Measurements from ENCODE around the gene MYH4. TPM values are rescaled to one million over a fixed set of nuclear protein-coding genes. Genes with fewer than 3 reads are reported as not detected.

Gene MYH4
- total and polyA plus RNA-seq, 2 of the 13 experiments (the other 11 are each of a cell fraction or from before 2014, with no cell fraction given), result 0.01 to 0.02 TPM

DNA sequence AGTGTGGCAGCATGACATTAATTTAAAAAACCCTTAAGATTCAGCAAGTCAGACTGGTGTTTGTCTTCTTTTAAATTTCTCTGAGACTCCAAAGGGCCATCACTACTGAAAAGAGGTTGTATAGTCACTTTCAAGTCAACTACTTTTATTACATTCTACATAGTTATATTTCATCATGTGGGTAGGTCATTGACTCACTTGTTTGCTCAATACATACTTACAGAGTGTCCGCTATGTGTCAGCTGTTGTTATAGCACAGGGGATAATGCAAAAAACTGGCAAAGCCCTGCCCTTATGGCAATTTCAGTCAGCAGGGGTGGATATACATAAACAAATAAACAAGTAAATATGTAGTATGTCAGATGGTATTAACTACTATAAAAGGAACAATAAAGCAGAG lies 2.5 kb upstream of the MYH4 start:
- POLR2A ChIA-PET, result no interaction called here

DNA sequence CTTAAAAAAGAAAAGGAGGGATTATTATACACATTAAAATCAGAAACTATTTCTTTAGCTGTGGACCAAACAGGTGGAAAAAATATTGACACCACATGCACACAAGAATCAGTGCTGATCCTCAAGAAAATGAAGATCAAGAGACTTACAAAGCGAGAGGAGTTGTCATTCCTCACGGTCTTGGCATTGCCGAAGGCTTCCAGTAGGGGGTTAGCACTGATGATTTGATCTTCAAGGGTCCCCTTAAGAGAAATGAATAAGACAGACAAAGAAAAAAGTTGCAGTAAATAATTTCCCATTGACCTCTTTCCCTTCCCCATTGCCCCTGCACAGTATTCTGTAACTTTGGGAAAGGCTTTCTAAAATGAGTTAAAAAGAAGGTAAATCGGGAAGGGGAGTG lies 6.0 kb downstream of the MYH4 start:
- Histone ChIP-seq H4K20me1 (ENCODE audit: insufficient read depth, low read length) (no peaks in the 10 kb centered on the region), H3K4me2 (ENCODE audit: low read depth, low read length) (no peak overlapping the region), H2AFZ (ENCODE audit: low read length) (no peak overlapping the region), H3K36me3 (replicated peaks in 1 of 2; ENCODE audit: control insufficient read depth in 1 of 2, insufficient read depth in 2 of 2, low read length in 2 of 2) (no peaks in the 10 kb centered on the region), H3K9ac (ENCODE audit: insufficient read depth, low read depth, low read length) (no peak overlapping the region), H3K79me2 (ENCODE audit: insufficient read depth, low read length) (no peaks in the 10 kb centered on the region), H3K4me3 (replicated peaks in 1 of 3; ENCODE audit: insufficient read depth in 1 of 3, low read depth in 2 of 3, low read length in 3 of 3) (no peak overlapping the region), H3K27me3 (ENCODE audit: control insufficient read depth in 1 of 2, insufficient read depth in 2 of 2, low read length in 2 of 2) (peaks cover 0 to 12% of the 10 kb centered on the region in 2 experiments; a peak in 1 of 5 replicates), H3K4me1 (ENCODE audit: insufficient read depth, low read length) (peaks cover 17% of the 10 kb centered on the region), H3K27ac (ENCODE audit: extremely low read length, insufficient read depth, low read length) (no peak overlapping the region), H3K9me3 (ENCODE audit: low read length) (no peaks in the 10 kb centered on the region)
- FAIRE-seq (no peak), ATAC-seq (no peak), DNase-seq (ENCODE audit: low spot score) (no peak)
- POLR2A ChIA-PET, result no interaction called here
- in situ Hi-C loops (cut with HindIII; ENCODE audit: extremely low pct_ligation_motif_present, low pct_unique_long_range_greater_than_20kb) (no loop called here), intact Hi-C loops (cut with micrococcal nuclease; ENCODE audit: unreplicated experiment) (no loop called here)
- no TSS peak for BruUV-seq (replicated peaks)
- CTCF ChIA-PET (ENCODE audit: low intra/inter-chr PET ratio, low total read pairs), result no interaction called here
- 24% methylated on average over 4 of the region's 4 CpGs for WGBS (ENCODE audit: low lambda C conversion rate)
- TF ChIP-seq ETV6 (CRISPR knock-in tag; conservative IDR thresholded peaks at IDR 0.05) (no peak), NKX3-1 (CRISPR knock-in tag; IDR thresholded peaks at IDR 0.05) (no peak), ZMAT3 (CRISPR knock-in tag; conservative IDR thresholded peaks at IDR 0.05) (no peak), DMAP1 (CRISPR knock-in tag; IDR thresholded peaks at IDR 0.05) (no peak), FOXJ3 (CRISPR knock-in tag; IDR thresholded peaks at IDR 0.05; ENCODE audit: borderline replicate concordance) (no peak), STAT6 (CRISPR knock-in tag; IDR thresholded peaks at IDR 0.05; ENCODE audit: borderline replicate concordance) (no peak), ZNF205 (CRISPR knock-in tag; IDR thresholded peaks at IDR 0.05) (no peak), GATAD1 (CRISPR knock-in tag; IDR thresholded peaks at IDR 0.05) (no peak), ATF1 (CRISPR knock-in tag; IDR thresholded peaks at IDR 0.05) (no peak), NFATC3 (CRISPR knock-in tag; IDR thresholded peaks at IDR 0.05) (no peak), TBP (CRISPR knock-in tag; IDR thresholded peaks at IDR 0.05) (no peak)
- TF ChIP-seq, protein P1, sequence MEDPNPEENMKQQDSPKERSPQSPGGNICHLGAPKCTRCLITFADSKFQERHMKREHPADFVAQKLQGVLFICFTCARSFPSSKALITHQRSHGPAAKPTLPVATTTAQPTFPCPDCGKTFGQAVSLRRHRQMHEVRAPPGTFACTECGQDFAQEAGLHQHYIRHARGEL (CRISPR knock-in tag; IDR thresholded peaks at IDR 0.05), result no peak

More for the DNA sequence above, 2.5 kb upstream of the MYH4 start:
- DNase-seq (ENCODE audit: low spot score) (no peak), ATAC-seq (no peak), FAIRE-seq (no peak)
- peak; percentile 44; the same call in 1 of the 2 replicates for TF ChIP-seq FOSL2 (CRISPR knock-in tag; IDR thresholded peaks at IDR 0.05)
- TF ChIP-seq ZNF3 (CRISPR knock-in tag; IDR thresholded peaks at IDR 0.05), result peak; percentile 80
- peak; percentile 68 for TF ChIP-seq CEBPB (IDR thresholded peaks at IDR 0.05; ENCODE audit: borderline replicate concordance, low read depth, low read length)
- TF ChIP-seq RFX5 (IDR thresholded peaks at IDR 0.05; ENCODE audit: low read depth, low read length), result peak; percentile 88
- TF ChIP-seq, protein P2, sequence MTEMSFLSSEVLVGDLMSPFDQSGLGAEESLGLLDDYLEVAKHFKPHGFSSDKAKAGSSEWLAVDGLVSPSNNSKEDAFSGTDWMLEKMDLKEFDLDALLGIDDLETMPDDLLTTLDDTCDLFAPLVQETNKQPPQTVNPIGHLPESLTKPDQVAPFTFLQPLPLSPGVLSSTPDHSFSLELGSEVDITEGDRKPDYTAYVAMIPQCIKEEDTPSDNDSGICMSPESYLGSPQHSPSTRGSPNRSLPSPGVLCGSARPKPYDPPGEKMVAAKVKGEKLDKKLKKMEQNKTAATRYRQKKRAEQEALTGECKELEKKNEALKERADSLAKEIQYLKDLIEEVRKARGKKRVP (CRISPR knock-in tag; IDR thresholded peaks at IDR 0.05), result peak in 1 of 2 experiments; percentile 86; a peak in 2 of 4 replicates
- no peak for TF ChIP-seq ZNF138 (CRISPR knock-in tag; IDR thresholded peaks at IDR 0.05; ENCODE audit: low read depth)
- TF ChIP-seq ZNF552 (CRISPR knock-in tag; IDR thresholded peaks at IDR 0.05; ENCODE audit: borderline replicate concordance), result no peak
- no peak for TF ChIP-seq RBM39 (IDR thresholded peaks at IDR 0.05; ENCODE audit: low read depth, low read length, poor library complexity, severe bottlenecking)
- no peak for TF ChIP-seq ZNF44 (CRISPR knock-in tag; IDR thresholded peaks at IDR 0.05)
- no peak for TF ChIP-seq MAFG (CRISPR knock-in tag; IDR thresholded peaks at IDR 0.05)
- no peak for TF ChIP-seq SNAI1 (CRISPR knock-in tag; IDR thresholded peaks at IDR 0.05; ENCODE audit: borderline replicate concordance)
- no peaks in the 10 kb centered on the region for H3K4me1 ChIP-seq (ENCODE audit: insufficient read depth, low read length)
- no TSS peak for BruUV-seq (replicated peaks)
- 21% methylated on average over 1 of the region's 1 CpG for WGBS (ENCODE audit: low lambda C conversion rate)
- H2AFZ ChIP-seq (ENCODE audit: low read length), result no peak overlapping the region
- H3K9ac ChIP-seq (ENCODE audit: insufficient read depth, low read depth, low read length), result no peak overlapping the region
- no peaks in the 10 kb centered on the region for H3K36me3 ChIP-seq (replicated peaks in 1 of 2; ENCODE audit: control insufficient read depth in 1 of 2, insufficient read depth in 2 of 2, low read length in 2 of 2)
- intact Hi-C loops (cut with micrococcal nuclease; ENCODE audit: unreplicated experiment) (no loop called here), in situ Hi-C loops (cut with HindIII; ENCODE audit: extremely low pct_ligation_motif_present, low pct_unique_long_range_greater_than_20kb) (no loop called here)
- H3K79me2 ChIP-seq (ENCODE audit: insufficient read depth, low read length), result no peaks in the 10 kb centered on the region
- CTCF ChIA-PET (ENCODE audit: low intra/inter-chr PET ratio, low total read pairs), result no interaction called here
- no peaks in the 10 kb centered on the region for H3K9me3 ChIP-seq (ENCODE audit: low read length)
- H3K27me3 ChIP-seq (ENCODE audit: control insufficient read depth in 1 of 2, insufficient read depth in 2 of 2, low read length in 2 of 2), result no peaks in the 10 kb centered on the region; a peak in 1 of 5 replicates
- no peaks in the 10 kb centered on the region for H4K20me1 ChIP-seq (ENCODE audit: insufficient read depth, low read length)
- no peak overlapping the region for H3K27ac ChIP-seq (ENCODE audit: extremely low read length, insufficient read depth, low read length)
- no peak overlapping the region for H3K4me2 ChIP-seq (ENCODE audit: low read depth, low read length)
- H3K4me3 ChIP-seq (replicated peaks in 1 of 3; ENCODE audit: insufficient read depth in 1 of 3, low read depth in 2 of 3, low read length in 3 of 3), result no peak overlapping the region
